Measurements from ENCODE around the gene PLCB3. TPM values are rescaled to one million over a fixed set of nuclear protein-coding genes. Genes with fewer than 3 reads are reported as not detected.
A peak's percentile ranks its signal among the peaks of the same experiment; 100 is the strongest.

The PLCB3 gene
- total RNA-seq, 6 experiments from 2014 or later: 5.4 to 8.0 (median 6.7) TPM

DNA sequence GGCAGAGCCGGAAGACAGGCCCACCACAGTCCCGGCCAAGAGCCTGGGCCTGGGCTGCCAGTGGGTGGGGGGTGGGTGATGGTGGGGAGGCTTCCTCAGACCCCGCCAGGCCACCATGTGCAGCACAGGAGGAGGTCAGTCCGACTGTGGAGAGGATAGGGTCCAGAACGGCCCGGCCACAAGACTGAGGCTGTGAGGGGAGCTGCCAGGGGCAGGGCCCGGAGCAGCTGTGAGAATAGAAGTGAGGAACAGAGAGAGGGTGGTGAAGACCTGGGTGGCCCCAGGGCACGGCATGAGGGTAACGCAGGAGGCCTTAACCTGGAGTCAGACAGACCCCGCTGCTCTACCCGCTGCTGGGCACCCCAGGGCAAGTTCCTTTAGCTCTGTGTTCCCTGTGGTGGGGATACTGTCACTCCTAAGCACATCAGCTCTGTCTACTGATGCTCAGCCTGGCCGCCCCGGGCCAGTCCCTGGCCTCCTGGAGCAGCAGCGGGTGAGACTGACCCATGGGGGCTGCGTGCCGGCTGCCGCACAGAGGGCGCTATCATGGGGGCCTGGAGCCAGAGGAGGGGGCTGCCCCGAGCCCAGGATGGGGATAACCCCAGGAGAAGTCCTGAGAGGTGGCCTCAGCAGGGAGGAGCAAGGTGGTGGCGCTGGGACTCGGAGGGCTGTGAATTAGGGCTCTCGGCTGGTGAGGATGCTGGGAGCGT, 43.1 kb upstream of the PLCB3 start:
- no peak for TF ChIP-seq POLR2A (IDR thresholded peaks at IDR 0.05)
- TF ChIP-seq, protein P1, sequence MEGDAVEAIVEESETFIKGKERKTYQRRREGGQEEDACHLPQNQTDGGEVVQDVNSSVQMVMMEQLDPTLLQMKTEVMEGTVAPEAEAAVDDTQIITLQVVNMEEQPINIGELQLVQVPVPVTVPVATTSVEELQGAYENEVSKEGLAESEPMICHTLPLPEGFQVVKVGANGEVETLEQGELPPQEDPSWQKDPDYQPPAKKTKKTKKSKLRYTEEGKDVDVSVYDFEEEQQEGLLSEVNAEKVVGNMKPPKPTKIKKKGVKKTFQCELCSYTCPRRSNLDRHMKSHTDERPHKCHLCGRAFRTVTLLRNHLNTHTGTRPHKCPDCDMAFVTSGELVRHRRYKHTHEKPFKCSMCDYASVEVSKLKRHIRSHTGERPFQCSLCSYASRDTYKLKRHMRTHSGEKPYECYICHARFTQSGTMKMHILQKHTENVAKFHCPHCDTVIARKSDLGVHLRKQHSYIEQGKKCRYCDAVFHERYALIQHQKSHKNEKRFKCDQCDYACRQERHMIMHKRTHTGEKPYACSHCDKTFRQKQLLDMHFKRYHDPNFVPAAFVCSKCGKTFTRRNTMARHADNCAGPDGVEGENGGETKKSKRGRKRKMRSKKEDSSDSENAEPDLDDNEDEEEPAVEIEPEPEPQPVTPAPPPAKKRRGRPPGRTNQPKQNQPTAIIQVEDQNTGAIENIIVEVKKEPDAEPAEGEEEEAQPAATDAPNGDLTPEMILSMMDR (IDR thresholded peaks at IDR 0.05): no peak
- Histone ChIP-seq H3K27ac (peak overlapping the region; percentile 68 to 88 (median 85)), H3K36me3 (peaks cover 6 to 38% (median 9%) of the 10 kb centered on the region in 4 donors), H3K4me3 (peak overlapping the region; percentile 25 to 48 (median 37)), H3K9me3 (no peaks in the 10 kb centered on the region), H3K4me1 (peaks cover 0 to 6% (median 0%) of the 10 kb centered on the region in 4 donors), H3K27me3 (no peaks in the 10 kb centered on the region)
- peak in 2 of 3 donors; percentile 31 to 52 for DNase-seq
- intact Hi-C loops (cut with DNase I): no loop called here
- ATAC-seq: peak in 1 of 4 donors; percentile 3
- WGBS (ENCODE audit: insufficient coverage, low coverage, low lambda C conversion rate, missing lambda C conversion rate): 66% methylated on average over 8 of the region's 23 CpGs

- Histone ChIP-seq H3K36me3 (peaks cover 0 to 30% (median 2%) of the 10 kb centered on the region in 4 donors), H3K27ac (peak overlapping the region; percentile 68 to 88 (median 85)), H3K9me3 (no peaks in the 10 kb centered on the region), H3K4me3 (no peak overlapping the region), H3K4me1 (peaks cover 0 to 6% (median 0%) of the 10 kb centered on the region in 4 donors), H3K27me3 (no peaks in the 10 kb centered on the region)
- ATAC-seq: no peak
- intact Hi-C loops (cut with DNase I): no loop called here
- TF ChIP-seq, protein P1 (IDR thresholded peaks at IDR 0.05): no peak
- no peak for TF ChIP-seq POLR2A (IDR thresholded peaks at IDR 0.05)
- DNase-seq: no peak
- WGBS (ENCODE audit: insufficient coverage, low coverage, low lambda C conversion rate, missing lambda C conversion rate): 83% methylated on average over 11 of the region's 18 CpGs
Observed at GRCh38 chr11:64208796-64209562, 42.4 kb upstream of the PLCB3 start.

DNA sequence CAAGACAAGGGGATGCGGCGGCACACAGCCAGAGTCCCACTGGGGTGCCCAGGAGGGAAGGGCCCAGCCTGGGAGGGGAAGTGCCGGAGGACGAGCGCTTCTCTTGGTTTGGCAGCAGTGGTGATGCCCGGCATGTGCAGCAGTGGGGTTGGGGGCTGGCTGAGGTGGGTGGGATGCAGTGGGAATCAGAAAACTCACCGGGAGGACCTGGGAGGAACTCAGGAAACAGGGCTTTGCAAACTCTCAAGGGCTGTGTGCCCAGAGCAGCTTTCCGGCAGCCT, 41.8 kb upstream of the PLCB3 start:
- no peak for DNase-seq
- Histone ChIP-seq H3K9me3 (no peaks in the 10 kb centered on the region), H3K27ac (no peak overlapping the region), H3K27me3 (no peaks in the 10 kb centered on the region), H3K36me3 (peaks cover 0 to 25% (median 0%) of the 10 kb centered on the region in 4 donors), H3K4me3 (no peak overlapping the region), H3K4me1 (peaks cover 0 to 6% (median 0%) of the 10 kb centered on the region in 4 donors)
- WGBS (ENCODE audit: insufficient coverage, low coverage, low lambda C conversion rate, missing lambda C conversion rate): no CpG with 5 or more reads among the region's 8 CpGs
- TF ChIP-seq, protein P1 (IDR thresholded peaks at IDR 0.05): no peak
- no peak for TF ChIP-seq POLR2A (IDR thresholded peaks at IDR 0.05)
- intact Hi-C loops (cut with DNase I): no loop called here
- no peak for ATAC-seq

- Histone ChIP-seq H3K9me3 (no peaks in the 10 kb centered on the region), H3K36me3 (peaks cover 0 to 21% (median 0%) of the 10 kb centered on the region in 4 donors), H3K27me3 (no peaks in the 10 kb centered on the region), H3K27ac (no peak overlapping the region), H3K4me1 (peaks cover 0 to 6% (median 0%) of the 10 kb centered on the region in 4 donors), H3K4me3 (no peak overlapping the region)
- TF ChIP-seq, protein P1 (IDR thresholded peaks at IDR 0.05): no peak
- no peak for TF ChIP-seq POLR2A (IDR thresholded peaks at IDR 0.05)
- ATAC-seq: no peak
- 81% methylated on average over 4 of the region's 24 CpGs for WGBS (ENCODE audit: insufficient coverage, low coverage, low lambda C conversion rate, missing lambda C conversion rate)
- no peak for DNase-seq
- intact Hi-C loops (cut with DNase I): no loop called here
Observed at GRCh38 chr11:64210301-64211020, 40.9 kb upstream of the PLCB3 start.

All from right lobe of liver (tissue), 6 donors.